Neural cell (in vitro differentiated cells): ENCODE measurements around the gene GPC1. TPM values are rescaled to one million over a fixed set of nuclear protein-coding genes. Genes with fewer than 3 reads are reported as not detected.

Experiments used
- H2AFZ ChIP-seq: fragments of 200-600, 300-800 bp; sonication (generic), shearing (Covaris generic); 2 replicates; pipeline ENCODE4 v1.6.0; 2014; ENCODE audit warnings: low read depth, mild to moderate bottlenecking, antibody characterized with exemption, low read length, moderate library complexity
- H3F3A ChIP-seq: fragments of 200-600 bp; shearing (Covaris generic); 2 replicates; pipeline ENCODE4 v1.6.1; 2016; ENCODE audit warnings: mild to moderate bottlenecking, moderate library complexity, mixed read lengths, antibody characterized with exemption, low read length; ENCODE audit not compliant: insufficient read depth, poor library complexity, severe bottlenecking
- H3K27ac ChIP-seq: fragments of 200-600, 300-800 bp; sonication (generic), shearing (Covaris generic); 2 replicates; pipeline ENCODE4 v1.5.1; 2014; ENCODE audit warnings: mild to moderate bottlenecking, low read length, moderate library complexity
- H3K27me3 ChIP-seq: fragments of 300-800, 200-600 bp; sonication (generic), shearing (Covaris generic); 2 replicates; pipeline ENCODE4 v1.6.0; 2014; ENCODE audit warnings: mild to moderate bottlenecking, low read depth, low read length, moderate library complexity; ENCODE audit not compliant: insufficient read depth
- H3K36me3 ChIP-seq: fragments of 300-800, 200-600 bp; sonication (generic), shearing (Covaris generic); 2 replicates; pipeline ENCODE4 v1.5.1; 2014; ENCODE audit warnings: mild to moderate bottlenecking, antibody characterized with exemption, low read length, moderate library complexity; ENCODE audit not compliant: insufficient read depth
- H3K4me2 ChIP-seq: fragments of 300-800, 200-600 bp; sonication (generic), shearing (Covaris generic); 2 replicates; pipeline ENCODE4 v1.6.0; 2014; ENCODE audit warnings: mild to moderate bottlenecking, low read length
- H3K4me3 ChIP-seq: fragments of 300-800, 200-600 bp; sonication (generic), shearing (Covaris generic); 2 replicates; pipeline ENCODE4 v1.5.1; 2014; ENCODE audit warnings: mild to moderate bottlenecking, low read length, moderate library complexity
- H3K79me2 ChIP-seq: fragments of 200-600 bp; shearing (Covaris generic); replicated peaks from 2 replicates; pipeline ENCODE4 v1.6.0; 2014; ENCODE audit warnings: mild to moderate bottlenecking, low read length, moderate library complexity; ENCODE audit not compliant: insufficient read depth
- H3K9ac ChIP-seq: fragments of 300-800, 200-600 bp; sonication (generic), shearing (Covaris generic); 2 replicates; pipeline ENCODE4 v1.6.1; 2016; ENCODE audit warnings: mild to moderate bottlenecking, low read length, mixed read lengths
- H3K9me2 ChIP-seq: fragments of 200-600 bp; shearing (Covaris generic); 2 replicates; pipeline ENCODE4 v1.6.1; 2016; ENCODE audit warnings: mild to moderate bottlenecking, low read length, mixed read lengths; ENCODE audit not compliant: insufficient read depth
- H3K9me3 ChIP-seq: fragments of 200-600, 300-800 bp; sonication (generic), shearing (Covaris generic); 2 replicates; pipeline ENCODE4 v1.6.1; 2016; ENCODE audit warnings: mild to moderate bottlenecking, mixed run types, low read length, moderate library complexity, mixed read lengths
- H4K20me1 ChIP-seq: fragments of 200-600 bp; shearing (Covaris generic); 2 replicates; pipeline ENCODE4 v1.6.1; 2016; ENCODE audit warnings: mild to moderate bottlenecking, mixed run types; ENCODE audit not compliant: insufficient read depth
- EP300 ChIP-seq: fragments of 450-650 bp; conservative IDR thresholded peaks from 2 replicates; pipeline ENCODE4 v1.6.1; 2014; ENCODE audit warnings: antibody characterized with exemption, mild to moderate bottlenecking, moderate library complexity; ENCODE audit not compliant: poor library complexity, severe bottlenecking
- EZH2 ChIP-seq: fragments of 200-600, 300-800 bp; shearing (Covaris generic), sonication (generic); IDR thresholded peaks from 2 replicates; pipeline ENCODE4 v1.6.1; 2014; ENCODE audit warnings: antibody characterized with exemption, low read length, borderline replicate concordance, mild to moderate bottlenecking; ENCODE audit not compliant: insufficient read depth, poor library complexity, severe bottlenecking
- MXI1 ChIP-seq: fragments of 450-650 bp; conservative IDR thresholded peaks from 2 replicates; pipeline ENCODE4 v1.6.1; 2014; ENCODE audit warnings: antibody characterized with exemption, mild to moderate bottlenecking; ENCODE audit not compliant: poor library complexity, severe bottlenecking
- POLR2AphosphoS5 ChIP-seq: IDR thresholded peaks from 2 replicates; pipeline ENCODE4 v1.6.1; 2012
- RAD21 ChIP-seq: fragments of 450-650 bp; conservative IDR thresholded peaks from 2 replicates; pipeline ENCODE4 v1.6.1; 2014; ENCODE audit warnings: antibody characterized with exemption, mild to moderate bottlenecking, moderate library complexity
- SMC3 ChIP-seq: fragments of 450-650 bp; conservative IDR thresholded peaks from 2 replicates; pipeline ENCODE4 v1.6.1; 2014; ENCODE audit warnings: antibody characterized with exemption, mild to moderate bottlenecking, moderate library complexity; ENCODE audit not compliant: poor library complexity
- TAF1 ChIP-seq: IDR thresholded peaks from 2 replicates; pipeline ENCODE4 v1.6.1; 2012; ENCODE audit warnings: low read depth
- polyA plus RNA-seq: library from polyadenylated mRNA; depleted of rRNA; stranded (reverse); fragments of >200 nt; gene quantifications from 2 replicates; pipeline ENCODE4 v1.2.3, GENCODE V29; 2014
- TF ChIP-seq, protein P1 (sequence below): fragments of 450-650 bp; IDR thresholded peaks from 2 replicates; pipeline ENCODE4 v1.5.1; 2014; ENCODE audit warnings: antibody characterized with exemption, mild to moderate bottlenecking, moderate library complexity; ENCODE audit not compliant: poor library complexity, severe bottlenecking
- TF ChIP-seq, protein P2 (sequence below): IDR thresholded peaks from 2 replicates; pipeline ENCODE4 v1.6.1; 2012; ENCODE audit warnings: borderline replicate concordance

The GPC1 gene
- polyA plus RNA-seq, 1 donor from 2014 or later: 74.0 TPM

DNA sequence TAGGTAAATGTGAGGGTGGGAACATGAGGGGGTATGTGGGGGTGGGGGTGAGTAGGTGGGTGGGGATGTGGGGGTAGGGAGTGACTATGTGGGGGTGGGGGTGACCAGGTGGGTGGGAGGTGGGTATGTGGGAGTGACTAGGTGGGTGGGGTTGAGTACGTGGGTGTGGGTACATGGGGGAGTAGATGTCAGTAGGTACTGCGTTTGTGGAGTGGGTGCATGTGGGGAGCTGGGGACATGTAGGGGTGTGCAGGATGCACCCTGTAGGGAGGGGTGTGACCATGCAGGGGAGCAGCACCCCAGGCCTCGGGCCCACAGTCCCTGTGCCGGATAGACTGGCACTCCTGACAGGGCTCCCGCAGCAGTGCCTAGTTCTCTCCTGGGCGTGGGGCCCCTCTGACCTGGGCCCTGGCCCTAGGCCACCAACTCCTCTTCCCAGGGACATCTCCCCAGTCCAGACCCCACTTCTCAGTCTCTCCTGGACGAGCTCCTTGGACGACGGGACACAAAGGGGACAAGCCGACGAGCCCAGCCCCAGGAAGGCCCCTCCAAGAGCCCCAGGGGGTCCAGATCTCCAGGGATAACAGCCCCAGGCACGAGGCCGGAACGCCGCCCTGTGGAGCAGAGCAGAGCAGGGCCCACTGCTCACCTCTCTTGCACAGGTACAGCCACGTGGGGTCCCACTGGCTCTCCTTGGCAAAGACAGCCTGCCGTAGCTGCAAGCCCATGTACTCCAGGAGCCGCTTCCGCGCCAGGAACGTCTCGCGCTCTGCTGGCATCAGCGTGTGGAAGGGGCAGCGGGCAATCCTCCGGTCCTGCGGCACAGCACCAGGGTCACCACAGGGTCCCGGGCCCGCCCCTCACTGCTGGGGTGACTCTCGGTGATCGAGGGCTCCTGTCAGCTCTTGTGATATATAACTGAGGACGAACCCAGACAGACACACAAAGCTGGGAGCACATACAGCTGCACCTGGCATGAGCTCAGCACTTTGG lies 64.1 kb downstream of the GPC1 start:
- TF ChIP-seq TAF1 (no peak), SMC3 (no peak), MXI1 (no peak), EP300 (no peak), RAD21 (no peak), EZH2 (no peak), POLR2AphosphoS5 (no peak)
- TF ChIP-seq, protein P1, sequence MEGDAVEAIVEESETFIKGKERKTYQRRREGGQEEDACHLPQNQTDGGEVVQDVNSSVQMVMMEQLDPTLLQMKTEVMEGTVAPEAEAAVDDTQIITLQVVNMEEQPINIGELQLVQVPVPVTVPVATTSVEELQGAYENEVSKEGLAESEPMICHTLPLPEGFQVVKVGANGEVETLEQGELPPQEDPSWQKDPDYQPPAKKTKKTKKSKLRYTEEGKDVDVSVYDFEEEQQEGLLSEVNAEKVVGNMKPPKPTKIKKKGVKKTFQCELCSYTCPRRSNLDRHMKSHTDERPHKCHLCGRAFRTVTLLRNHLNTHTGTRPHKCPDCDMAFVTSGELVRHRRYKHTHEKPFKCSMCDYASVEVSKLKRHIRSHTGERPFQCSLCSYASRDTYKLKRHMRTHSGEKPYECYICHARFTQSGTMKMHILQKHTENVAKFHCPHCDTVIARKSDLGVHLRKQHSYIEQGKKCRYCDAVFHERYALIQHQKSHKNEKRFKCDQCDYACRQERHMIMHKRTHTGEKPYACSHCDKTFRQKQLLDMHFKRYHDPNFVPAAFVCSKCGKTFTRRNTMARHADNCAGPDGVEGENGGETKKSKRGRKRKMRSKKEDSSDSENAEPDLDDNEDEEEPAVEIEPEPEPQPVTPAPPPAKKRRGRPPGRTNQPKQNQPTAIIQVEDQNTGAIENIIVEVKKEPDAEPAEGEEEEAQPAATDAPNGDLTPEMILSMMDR: no peak
- TF ChIP-seq, protein P2, sequence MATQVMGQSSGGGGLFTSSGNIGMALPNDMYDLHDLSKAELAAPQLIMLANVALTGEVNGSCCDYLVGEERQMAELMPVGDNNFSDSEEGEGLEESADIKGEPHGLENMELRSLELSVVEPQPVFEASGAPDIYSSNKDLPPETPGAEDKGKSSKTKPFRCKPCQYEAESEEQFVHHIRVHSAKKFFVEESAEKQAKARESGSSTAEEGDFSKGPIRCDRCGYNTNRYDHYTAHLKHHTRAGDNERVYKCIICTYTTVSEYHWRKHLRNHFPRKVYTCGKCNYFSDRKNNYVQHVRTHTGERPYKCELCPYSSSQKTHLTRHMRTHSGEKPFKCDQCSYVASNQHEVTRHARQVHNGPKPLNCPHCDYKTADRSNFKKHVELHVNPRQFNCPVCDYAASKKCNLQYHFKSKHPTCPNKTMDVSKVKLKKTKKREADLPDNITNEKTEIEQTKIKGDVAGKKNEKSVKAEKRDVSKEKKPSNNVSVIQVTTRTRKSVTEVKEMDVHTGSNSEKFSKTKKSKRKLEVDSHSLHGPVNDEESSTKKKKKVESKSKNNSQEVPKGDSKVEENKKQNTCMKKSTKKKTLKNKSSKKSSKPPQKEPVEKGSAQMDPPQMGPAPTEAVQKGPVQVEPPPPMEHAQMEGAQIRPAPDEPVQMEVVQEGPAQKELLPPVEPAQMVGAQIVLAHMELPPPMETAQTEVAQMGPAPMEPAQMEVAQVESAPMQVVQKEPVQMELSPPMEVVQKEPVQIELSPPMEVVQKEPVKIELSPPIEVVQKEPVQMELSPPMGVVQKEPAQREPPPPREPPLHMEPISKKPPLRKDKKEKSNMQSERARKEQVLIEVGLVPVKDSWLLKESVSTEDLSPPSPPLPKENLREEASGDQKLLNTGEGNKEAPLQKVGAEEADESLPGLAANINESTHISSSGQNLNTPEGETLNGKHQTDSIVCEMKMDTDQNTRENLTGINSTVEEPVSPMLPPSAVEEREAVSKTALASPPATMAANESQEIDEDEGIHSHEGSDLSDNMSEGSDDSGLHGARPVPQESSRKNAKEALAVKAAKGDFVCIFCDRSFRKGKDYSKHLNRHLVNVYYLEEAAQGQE: no peak
- Histone ChIP-seq H3K4me3 (no peak overlapping the region), H3K9me3 (no peaks in the 10 kb centered on the region), H3K9me2 (no peaks in the 10 kb centered on the region), H3K79me2 (no peaks in the 10 kb centered on the region), H2AFZ (no peak overlapping the region), H4K20me1 (no peaks in the 10 kb centered on the region), H3K4me2 (no peak overlapping the region), H3F3A (no peaks in the 10 kb centered on the region), H3K36me3 (no peaks in the 10 kb centered on the region), H3K9ac (no peak overlapping the region), H3K27ac (no peak overlapping the region), H3K27me3 (no peaks in the 10 kb centered on the region)

GRCh38 chr2:240500561-240501423 lies 65.3 kb downstream of the GPC1 start:
- Histone ChIP-seq H3K79me2 (no peaks in the 10 kb centered on the region), H3K4me2 (no peak overlapping the region), H2AFZ (no peak overlapping the region), H3K9me2 (no peaks in the 10 kb centered on the region), H3K4me3 (no peak overlapping the region), H3K9me3 (no peaks in the 10 kb centered on the region), H3K27me3 (no peaks in the 10 kb centered on the region), H3K9ac (no peak overlapping the region), H3K27ac (no peak overlapping the region), H3K36me3 (no peaks in the 10 kb centered on the region), H4K20me1 (no peaks in the 10 kb centered on the region), H3F3A (no peaks in the 10 kb centered on the region)
- TF ChIP-seq TAF1 (no peak), RAD21 (no peak), SMC3 (no peak), POLR2AphosphoS5 (no peak), MXI1 (no peak), EZH2 (no peak), EP300 (no peak)
- TF ChIP-seq, protein P1: no peak
- TF ChIP-seq, protein P2: no peak
